Measurements from ENCODE around the gene PDE8A. TPM values are rescaled to one million over a fixed set of nuclear protein-coding genes. Genes with fewer than 3 reads are reported as not detected.

PDE8A gene
- total RNA-seq, 4 donors from 2014 or later: 49.4 to 108 (median 64.3) TPM

DNA sequence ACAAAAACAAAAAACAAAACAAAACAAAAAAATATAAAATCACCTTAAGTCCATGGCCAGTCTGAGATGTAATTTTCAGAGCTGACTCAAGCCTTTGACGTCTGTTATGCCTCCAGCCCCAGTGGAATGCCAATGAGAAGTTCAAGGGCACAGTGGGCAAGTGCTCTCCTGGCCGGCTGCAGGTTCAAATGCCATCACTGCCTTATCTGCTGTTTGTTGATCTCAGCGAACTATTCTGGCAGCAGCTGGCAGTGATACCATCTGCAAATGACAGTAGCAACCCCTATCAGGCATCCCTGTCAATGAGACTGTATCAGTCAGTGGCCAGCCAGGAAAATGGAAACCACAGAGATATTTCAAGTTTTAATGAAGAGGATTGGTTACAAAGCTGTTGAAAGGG, 10.8 kb upstream of the PDE8A start:
- Histone ChIP-seq H3K4me1 (peaks cover 0 to 12% (median 0%) of the 10 kb centered on the region in 4 donors), H3K9me3 (no peaks in the 10 kb centered on the region), H3K4me3 (no peak overlapping the region), H3K36me3 (no peaks in the 10 kb centered on the region), H3K27ac (no peak overlapping the region), H3K27me3 (no peaks in the 10 kb centered on the region)
- no peak for DNase-seq (ENCODE audit: low spot score in 2 of 2)
- WGBS, 2 donors: 87 to 94% methylated on average over 3 of the region's 3 CpGs
- TF ChIP-seq CTCF (IDR thresholded peaks at IDR 0.05) (no peak), EP300 (IDR thresholded peaks at IDR 0.05) (no peak), POLR2A (IDR thresholded peaks at IDR 0.05) (no peak)

DNA sequence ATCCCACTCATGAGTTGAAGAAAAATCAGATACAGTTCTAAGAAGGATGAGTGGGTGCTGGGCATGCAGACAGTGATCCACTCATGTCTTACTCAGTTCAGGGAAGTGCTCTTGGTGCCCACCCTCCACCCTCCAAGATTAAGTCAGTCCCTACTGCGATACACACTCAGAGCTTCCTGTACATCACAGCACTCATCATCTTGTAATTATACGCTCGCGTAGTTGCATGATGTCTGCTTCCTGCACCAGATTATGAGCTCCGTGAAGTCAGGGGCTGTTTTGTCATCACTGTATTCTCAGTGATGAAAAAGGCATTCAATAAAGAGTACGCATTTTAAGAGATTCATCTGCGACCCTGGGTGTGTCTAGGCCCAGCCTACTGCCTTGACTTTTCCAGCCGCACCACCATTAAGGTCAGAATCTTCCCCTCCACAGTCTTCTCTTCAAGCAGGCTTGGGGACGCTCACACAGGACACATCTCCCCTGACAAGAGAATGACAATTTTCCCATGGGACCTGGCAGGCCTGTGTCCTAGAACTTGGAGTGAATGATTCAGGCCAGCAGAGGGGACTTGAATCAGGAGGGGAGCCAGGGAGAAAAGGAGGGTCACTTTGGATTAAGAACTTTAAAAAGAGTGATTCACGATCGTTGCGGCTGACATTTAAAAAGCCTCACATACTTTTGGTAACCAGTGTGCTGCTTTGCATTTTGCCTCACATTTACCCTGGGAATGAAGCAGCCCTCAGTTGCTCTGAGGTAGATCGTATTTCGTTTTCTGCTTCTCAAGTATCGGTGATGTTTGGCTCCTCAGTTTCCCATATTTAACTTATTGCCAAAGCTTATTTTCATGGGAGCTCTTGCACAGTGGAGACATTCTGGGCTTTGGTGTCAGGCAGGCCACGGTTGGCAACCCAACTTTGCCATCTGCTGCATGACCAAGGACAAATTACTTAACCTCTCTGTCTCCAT, 7.9 kb upstream of the PDE8A start:
- H3K4me1 ChIP-seq: peaks cover 0 to 7% (median 0%) of the 10 kb centered on the region in 4 donors
- no peak for DNase-seq (ENCODE audit: low spot score in 2 of 2)
- no peak overlapping the region for H3K4me3 ChIP-seq
- H3K27ac ChIP-seq: no peak overlapping the region
- H3K27me3 ChIP-seq: no peaks in the 10 kb centered on the region
- TF ChIP-seq POLR2A (IDR thresholded peaks at IDR 0.05): no peak
- no peak for TF ChIP-seq EP300 (IDR thresholded peaks at IDR 0.05)
- no peak for TF ChIP-seq CTCF (IDR thresholded peaks at IDR 0.05)
- WGBS, 2 donors: 67 to 78% methylated on average over 16 of the region's 16 CpGs
- H3K9me3 ChIP-seq: no peaks in the 10 kb centered on the region
- H3K36me3 ChIP-seq: no peaks in the 10 kb centered on the region

DNA sequence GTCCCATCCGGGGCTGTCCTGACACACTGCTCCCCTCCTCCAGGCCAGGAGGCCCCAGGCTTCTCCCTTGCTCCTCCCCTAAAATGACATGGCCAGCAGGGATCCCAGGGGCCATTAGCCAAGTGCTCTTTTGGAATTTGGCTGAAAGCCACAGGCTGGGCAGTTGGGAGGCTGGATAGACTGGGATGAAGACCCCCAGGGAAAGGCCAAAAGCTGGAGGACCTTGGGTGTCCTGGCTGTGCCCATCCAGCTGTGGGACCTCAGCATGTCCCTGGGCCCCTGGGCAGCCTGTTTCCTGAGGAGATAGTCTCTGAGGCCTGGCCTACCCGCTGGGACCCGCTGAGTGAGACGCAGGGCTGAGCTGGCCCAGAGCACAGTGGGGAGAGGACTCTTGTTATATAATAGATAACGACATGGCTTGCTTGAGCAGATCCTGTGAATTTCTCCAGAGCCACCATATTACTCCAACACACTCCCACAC, 5.7 kb upstream of the PDE8A start:
- Histone ChIP-seq H3K4me3 (no peak overlapping the region), H3K9me3 (no peaks in the 10 kb centered on the region), H3K36me3 (no peaks in the 10 kb centered on the region), H3K27me3 (no peaks in the 10 kb centered on the region), H3K4me1 (peaks cover 0 to 10% (median 3%) of the 10 kb centered on the region in 4 donors), H3K27ac (no peak overlapping the region)
- TF ChIP-seq CTCF (IDR thresholded peaks at IDR 0.05) (no peak), POLR2A (IDR thresholded peaks at IDR 0.05) (no peak), EP300 (IDR thresholded peaks at IDR 0.05) (no peak)
- WGBS, 2 donors: 76 to 85% methylated on average over 5 of the region's 5 CpGs
- no peak for DNase-seq (ENCODE audit: low spot score in 2 of 2)

DNA sequence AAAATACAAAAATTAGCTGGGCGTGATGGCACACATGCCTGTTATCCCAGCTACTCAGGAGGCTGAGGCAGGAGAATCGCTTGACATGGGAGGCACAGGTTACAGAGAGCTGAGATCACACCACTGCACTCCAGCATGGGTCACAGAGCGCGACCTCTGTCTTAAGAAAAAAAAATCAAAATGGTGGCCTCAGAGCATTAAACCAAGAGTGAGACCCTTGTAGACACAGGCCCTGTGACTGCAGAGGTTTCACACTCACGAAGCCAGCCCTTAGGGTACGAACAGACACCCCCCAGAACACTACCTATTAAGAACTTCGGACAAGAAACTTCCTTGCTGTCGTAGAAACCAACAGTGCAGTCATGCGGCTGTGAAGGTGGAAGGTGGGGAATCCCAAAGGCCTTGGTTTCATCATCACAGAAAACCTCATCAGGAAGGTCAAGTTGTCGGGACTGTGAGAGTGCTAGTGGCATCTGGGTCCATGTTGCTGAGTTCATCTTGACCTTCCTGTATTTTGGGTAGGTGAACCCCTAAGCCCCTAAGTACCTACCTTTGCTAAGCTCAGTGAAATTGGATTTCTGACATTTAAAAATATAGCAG, 4.8 kb upstream of the PDE8A start:
- H3K4me1 ChIP-seq: peaks cover 0 to 10% (median 3%) of the 10 kb centered on the region in 4 donors
- no peaks in the 10 kb centered on the region for H3K27me3 ChIP-seq
- H3K27ac ChIP-seq: no peak overlapping the region
- H3K4me3 ChIP-seq: no peak overlapping the region
- DNase-seq (ENCODE audit: low spot score in 2 of 2): no peak
- 95 to 97% methylated on average over 10 of the region's 10 CpGs for WGBS, 2 donors
- H3K9me3 ChIP-seq: no peaks in the 10 kb centered on the region
- no peak for TF ChIP-seq EP300 (IDR thresholded peaks at IDR 0.05)
- TF ChIP-seq CTCF (IDR thresholded peaks at IDR 0.05): no peak
- TF ChIP-seq POLR2A (IDR thresholded peaks at IDR 0.05): no peak
- no peaks in the 10 kb centered on the region for H3K36me3 ChIP-seq

DNA sequence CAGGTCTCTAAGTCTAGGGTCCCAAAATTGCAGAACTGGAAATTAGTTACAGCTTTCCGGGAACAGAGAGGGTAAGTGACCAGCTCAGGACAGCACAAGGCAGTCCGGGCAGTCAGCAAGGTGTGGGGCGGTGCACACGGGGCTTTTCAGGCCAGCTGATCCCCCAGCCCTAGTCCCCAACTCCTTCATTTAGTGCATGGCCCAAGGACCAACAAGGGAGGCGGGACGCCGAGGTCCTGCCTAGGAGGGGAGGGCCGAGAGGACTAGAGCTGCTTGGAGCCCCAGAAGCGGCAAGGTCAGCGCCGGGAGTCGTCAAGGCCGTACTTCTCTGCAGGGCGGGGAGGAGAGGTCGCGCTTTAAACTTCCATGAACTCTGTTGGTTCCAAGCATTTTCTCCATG, 2.0 kb upstream of the PDE8A start:
- Histone ChIP-seq H3K4me3 (peak overlapping the region in 2 of 4 donors; percentile 96 to 97), H3K9me3 (no peaks in the 10 kb centered on the region), H3K4me1 (peaks cover 0 to 30% (median 5%) of the 10 kb centered on the region in 4 donors), H3K27me3 (no peaks in the 10 kb centered on the region), H3K36me3 (no peaks in the 10 kb centered on the region), H3K27ac (peak overlapping the region in 3 of 4 donors; percentile 87 to 98 (median 90))
- 28 to 32% methylated on average over 16 of the region's 16 CpGs for WGBS, 2 donors
- no peak for DNase-seq (ENCODE audit: low spot score in 2 of 2)
- no peak for TF ChIP-seq CTCF (IDR thresholded peaks at IDR 0.05)
- TF ChIP-seq EP300 (IDR thresholded peaks at IDR 0.05): no peak

Measured in tibial nerve (tissue), 4 donors.